Caco-2 (cell line): Measurements from ENCODE around the gene PYGO2. TPM values are rescaled to one million over a fixed set of nuclear protein-coding genes. Genes with fewer than 3 reads are reported as not detected.

Experiments used
- BruUV-seq: library from RNA; stranded (reverse); fragments of 400-500 nt; replicated peaks from 2 replicates; lab custom pipeline; 2021; lab: Mats Ljungman, UMichigan
- CTCF ChIA-PET: fragments of 300-600 bp; sonication (Branson Sonifier 250); formaldehyde crosslinking; loops from one replicate; lab custom pipeline; 2022; ENCODE audit warnings: antibody characterized with exemption; lab: Charles Lee
- POLR2A ChIA-PET: fragments of 300-600 bp; sonication (Branson Sonifier 250); formaldehyde crosslinking; loops from one replicate; lab custom pipeline; 2022; ENCODE audit warnings: antibody characterized with exemption; lab: Charles Lee
- DNase-seq, 2 experiments: peaks; one replicate each; pipeline versions ENCODE4 v3.0.0 to v3.0.0-alpha.2; 2020 to 2022
- H3K27me3 ChIP-seq: replicated peaks from 2 replicates; pipeline ENCODE4 v1.6.0; 2011; ENCODE audit warnings: low read length; ENCODE audit not compliant: control insufficient read depth, insufficient read depth
- H3K36me3 ChIP-seq: 2 replicates; pipeline ENCODE4 v1.5.1; 2011; ENCODE audit warnings: low read length; ENCODE audit not compliant: control insufficient read depth, insufficient read depth
- H3K4me1 ChIP-seq: fragments of 250-450 bp; sonication (Bioruptor Pico); 2 replicates; pipeline ENCODE4 v1.5.1; 2020; ENCODE audit warnings: mild to moderate bottlenecking
- H3K4me3 ChIP-seq: 2 replicates; pipeline ENCODE4 v1.5.1; 2011; ENCODE audit warnings: low read depth, mild to moderate bottlenecking, control low read depth, low read length
- H3K9me3 ChIP-seq: fragments of 250-450 bp; sonication (Bioruptor Pico); 2 replicates; pipeline ENCODE4 v1.5.1; 2020; ENCODE audit warnings: mild to moderate bottlenecking, moderate library complexity
- H3K27ac Mint-ChIP-seq: one replicate; pipeline ENCODE4 v1.8.0; 2022; ENCODE audit warnings: mixed read lengths; ENCODE audit not compliant: unreplicated experiment
- H3K27me3 Mint-ChIP-seq: one replicate; pipeline ENCODE4 v1.8.0; 2022; ENCODE audit warnings: mixed read lengths; ENCODE audit not compliant: insufficient read depth, unreplicated experiment
- H3K36me3 Mint-ChIP-seq: one replicate; pipeline ENCODE4 v1.8.0; 2022; ENCODE audit warnings: mild to moderate bottlenecking, mixed read lengths; ENCODE audit not compliant: insufficient read depth, unreplicated experiment
- H3K4me1 Mint-ChIP-seq: one replicate; pipeline ENCODE4 v1.8.0; 2022; ENCODE audit warnings: low read depth, mixed read lengths; ENCODE audit not compliant: unreplicated experiment
- H3K4me3 Mint-ChIP-seq: one replicate; pipeline ENCODE4 v1.8.0; 2022; ENCODE audit warnings: mild to moderate bottlenecking, moderate library complexity, mixed read lengths; ENCODE audit not compliant: unreplicated experiment
- H3K9me3 Mint-ChIP-seq: one replicate; pipeline ENCODE4 v1.8.0; 2022; ENCODE audit warnings: mixed read lengths; ENCODE audit not compliant: unreplicated experiment
- intact Hi-C: fragments of 100-400 bp; cut with micrococcal nuclease; formaldehyde crosslinking; loops from one replicate; pipeline ENCODE4 v1.10.0; 2022; ENCODE audit not compliant: unreplicated experiment
- total RNA-seq: library from RNA; stranded (reverse); gene quantifications from 2 replicates; pipeline ENCODE4 v1.2.3, GENCODE V29; 2022
- TF ChIP-seq, protein P1 (sequence below), 2 experiments: fragments of 200-600 bp in 1 of 2; IDR thresholded peaks; 1 replicate in 1 of 2; 2 replicates in 1 of 2; pipeline versions ENCODE4 v1.5.1 to v1.8.0; 2011 to 2022; ENCODE audit warnings: antibody characterized with exemption in 1 of 2, control low read depth in 1 of 2, inconsistent platforms in 1 of 2, low read depth in 1 of 2, low read length in 1 of 2, mild to moderate bottlenecking in 1 of 2, moderate library complexity in 1 of 2; ENCODE audit not compliant: insufficient read depth in 1 of 2, severe bottlenecking in 1 of 2, unreplicated experiment in 1 of 2

The PYGO2 gene
- total RNA-seq, 1 experiment from 2014 or later, result 34.9 TPM

DNA sequence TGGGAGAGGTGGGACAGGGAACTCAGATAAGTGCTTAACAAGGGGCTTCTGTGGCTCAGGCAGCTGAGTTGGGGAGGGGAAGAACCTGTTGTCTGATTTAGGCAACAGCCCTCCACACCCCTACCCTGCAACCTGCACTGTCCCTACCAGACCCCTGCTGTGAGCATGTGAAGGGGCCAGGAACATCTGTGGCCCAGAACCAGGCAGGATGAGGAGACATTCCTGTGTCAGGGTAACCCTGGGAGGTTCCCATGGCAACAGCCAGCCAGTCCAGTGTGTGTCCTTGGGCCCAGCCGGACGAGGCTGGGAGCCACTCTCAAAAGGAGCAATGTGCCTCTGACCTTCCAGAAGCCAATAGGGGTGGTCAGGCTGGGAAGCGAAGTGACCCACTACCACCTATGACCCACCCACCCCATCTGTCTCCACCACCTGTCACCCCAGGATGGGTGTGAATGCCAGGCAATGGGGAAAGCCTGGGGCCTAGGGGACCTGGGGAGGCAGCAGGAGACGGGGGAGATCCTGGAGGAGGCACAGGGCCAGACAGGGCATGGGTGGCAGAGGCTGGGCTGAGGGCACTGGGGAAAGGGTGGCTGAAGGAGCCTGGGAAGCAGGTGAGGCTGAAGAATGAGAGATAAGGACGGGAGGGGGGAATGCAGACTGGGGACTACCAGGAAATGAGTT lies 20.1 kb downstream of the PYGO2 start:
- no TSS peak for BruUV-seq
- H3K27ac Mint-ChIP-seq, result peak overlapping the region; percentile 53

DNA sequence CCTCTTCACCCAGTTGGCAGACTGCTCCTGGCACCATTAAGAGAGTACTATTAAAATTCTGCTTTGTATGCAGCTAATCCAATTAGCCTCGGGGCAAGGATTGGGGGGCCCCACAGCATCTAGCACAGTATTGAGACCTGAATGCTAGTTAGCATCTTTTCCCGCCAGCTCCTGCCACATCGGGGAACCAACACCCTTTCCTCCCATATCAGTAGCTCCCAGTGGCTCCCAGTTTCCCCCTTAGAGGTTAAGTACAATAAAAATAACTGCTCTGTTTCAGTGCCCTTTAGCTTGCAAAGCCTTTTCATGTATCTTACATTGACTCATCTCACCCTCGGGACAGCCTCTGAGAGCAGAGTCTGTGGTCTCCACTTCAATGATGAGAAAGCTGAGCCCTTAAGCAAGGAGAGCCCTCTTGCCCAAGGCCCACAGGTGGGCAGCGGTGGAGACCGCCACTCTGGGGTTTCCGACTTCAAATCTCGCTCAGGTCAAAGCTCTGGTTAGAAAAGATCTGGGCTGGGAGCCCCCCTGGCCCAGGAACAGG lies 20.9 kb downstream of the PYGO2 start:
- ChIA-PET CTCF (interaction anchor here (0.5 to 0.6 kb wide), 3 partner anchors 8 to 55 kb away, joined by 3 to 5 read pairs (median 3); no protein-coding TSS in a partner anchor), POLR2A (interaction anchor here (0.6 to 0.8 kb wide), 2 partner anchors 21 to 35 kb away, joined by 4 to 6 read pairs; partner anchors contain the start of gene PYGO2)
- H3K36me3 ChIP-seq, result no peaks in the 10 kb centered on the region
- TF ChIP-seq, protein P1, sequence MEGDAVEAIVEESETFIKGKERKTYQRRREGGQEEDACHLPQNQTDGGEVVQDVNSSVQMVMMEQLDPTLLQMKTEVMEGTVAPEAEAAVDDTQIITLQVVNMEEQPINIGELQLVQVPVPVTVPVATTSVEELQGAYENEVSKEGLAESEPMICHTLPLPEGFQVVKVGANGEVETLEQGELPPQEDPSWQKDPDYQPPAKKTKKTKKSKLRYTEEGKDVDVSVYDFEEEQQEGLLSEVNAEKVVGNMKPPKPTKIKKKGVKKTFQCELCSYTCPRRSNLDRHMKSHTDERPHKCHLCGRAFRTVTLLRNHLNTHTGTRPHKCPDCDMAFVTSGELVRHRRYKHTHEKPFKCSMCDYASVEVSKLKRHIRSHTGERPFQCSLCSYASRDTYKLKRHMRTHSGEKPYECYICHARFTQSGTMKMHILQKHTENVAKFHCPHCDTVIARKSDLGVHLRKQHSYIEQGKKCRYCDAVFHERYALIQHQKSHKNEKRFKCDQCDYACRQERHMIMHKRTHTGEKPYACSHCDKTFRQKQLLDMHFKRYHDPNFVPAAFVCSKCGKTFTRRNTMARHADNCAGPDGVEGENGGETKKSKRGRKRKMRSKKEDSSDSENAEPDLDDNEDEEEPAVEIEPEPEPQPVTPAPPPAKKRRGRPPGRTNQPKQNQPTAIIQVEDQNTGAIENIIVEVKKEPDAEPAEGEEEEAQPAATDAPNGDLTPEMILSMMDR (IDR thresholded peaks at IDR 0.05; ENCODE audit: insufficient read depth in 1 of 2, low read depth in 1 of 2, low read length in 1 of 2, severe bottlenecking in 1 of 2, unreplicated experiment in 1 of 2), result no peak
- no peak overlapping the region for H3K4me3 ChIP-seq
- H3K27ac Mint-ChIP-seq, result peak overlapping the region; percentile 53
- no peaks in the 10 kb centered on the region for H3K9me3 ChIP-seq
- H3K4me1 ChIP-seq, result peaks cover 18% of the 10 kb centered on the region
- no peaks in the 10 kb centered on the region for H3K27me3 Mint-ChIP-seq
- H3K27me3 ChIP-seq, result no peaks in the 10 kb centered on the region
- H3K4me3 Mint-ChIP-seq, result no peak overlapping the region
- DNase-seq, result no peak
- no TSS peak for BruUV-seq
- no peaks in the 10 kb centered on the region for H3K9me3 Mint-ChIP-seq
- H3K4me1 Mint-ChIP-seq, result peaks cover 31% of the 10 kb centered on the region
- intact Hi-C loops, result no loop called here
- peaks cover 23% of the 10 kb centered on the region for H3K36me3 Mint-ChIP-seq

More for the DNA sequence above, 20.1 kb downstream of the PYGO2 start:
- Mint-ChIP-seq H3K36me3 (peaks cover 19% of the 10 kb centered on the region), H3K4me3 (no peak overlapping the region), H3K9me3 (no peaks in the 10 kb centered on the region), H3K4me1 (peaks cover 31% of the 10 kb centered on the region), H3K27me3 (no peaks in the 10 kb centered on the region)
- no peaks in the 10 kb centered on the region for H3K9me3 ChIP-seq
- peaks cover 13% of the 10 kb centered on the region for H3K4me1 ChIP-seq
- no peak overlapping the region for H3K4me3 ChIP-seq
- intact Hi-C loops, result no loop called here
- DNase-seq, result no peak
- ChIA-PET CTCF (interaction anchor here (0.6 kb wide), 1 partner anchor 32 kb away, joined by 3 read pairs; no protein-coding TSS in a partner anchor), POLR2A (no interaction called here)
- TF ChIP-seq, protein P1 (IDR thresholded peaks at IDR 0.05; ENCODE audit: insufficient read depth in 1 of 2, low read depth in 1 of 2, low read length in 1 of 2, severe bottlenecking in 1 of 2, unreplicated experiment in 1 of 2), result no peak
- H3K27me3 ChIP-seq, result no peaks in the 10 kb centered on the region
- H3K36me3 ChIP-seq, result no peaks in the 10 kb centered on the region

DNA sequence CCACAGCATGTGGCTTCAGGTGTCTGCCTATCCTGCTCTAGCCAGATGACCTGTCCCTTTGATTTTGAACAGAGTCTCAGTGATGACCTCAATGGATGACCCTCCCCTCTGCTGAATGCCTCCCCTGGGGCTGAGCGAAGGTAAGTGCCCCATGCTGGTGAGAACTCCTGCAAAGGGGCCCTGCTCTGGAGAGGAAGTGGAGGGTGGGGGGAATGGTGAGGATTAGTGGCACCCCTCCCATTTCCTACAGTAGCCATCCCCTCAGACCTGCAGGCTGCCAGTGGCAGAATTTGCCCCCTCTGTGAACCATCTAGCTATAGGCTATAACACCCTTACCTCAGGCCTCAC lies 21.4 kb downstream of the PYGO2 start:
- H3K4me1 Mint-ChIP-seq, result peaks cover 31% of the 10 kb centered on the region
- intact Hi-C loops, result no loop called here
- H3K36me3 Mint-ChIP-seq, result peaks cover 23% of the 10 kb centered on the region
- TF ChIP-seq, protein P1 (IDR thresholded peaks at IDR 0.05; ENCODE audit: insufficient read depth in 1 of 2, low read depth in 1 of 2, low read length in 1 of 2, severe bottlenecking in 1 of 2, unreplicated experiment in 1 of 2), result no peak
- Histone ChIP-seq H3K27me3 (no peaks in the 10 kb centered on the region), H3K9me3 (no peaks in the 10 kb centered on the region), H3K4me3 (no peak overlapping the region), H3K36me3 (no peaks in the 10 kb centered on the region), H3K4me1 (peaks cover 18% of the 10 kb centered on the region)
- ChIA-PET POLR2A (interaction anchor here (0.6 to 0.8 kb wide), 2 partner anchors 21 to 35 kb away, joined by 4 to 6 read pairs; partner anchors contain the start of gene PYGO2), CTCF (interaction anchor here (0.5 kb wide), 1 partner anchor 8 kb away, joined by 3 read pairs; no protein-coding TSS in a partner anchor)
- H3K4me3 Mint-ChIP-seq, result no peak overlapping the region
- H3K27ac Mint-ChIP-seq, result no peak overlapping the region
- no peaks in the 10 kb centered on the region for H3K27me3 Mint-ChIP-seq
- no peaks in the 10 kb centered on the region for H3K9me3 Mint-ChIP-seq
- BruUV-seq, result no TSS peak
- no peak for DNase-seq
